Measurements from ENCODE around the gene NEIL1.

NEIL1 gene

DNA sequence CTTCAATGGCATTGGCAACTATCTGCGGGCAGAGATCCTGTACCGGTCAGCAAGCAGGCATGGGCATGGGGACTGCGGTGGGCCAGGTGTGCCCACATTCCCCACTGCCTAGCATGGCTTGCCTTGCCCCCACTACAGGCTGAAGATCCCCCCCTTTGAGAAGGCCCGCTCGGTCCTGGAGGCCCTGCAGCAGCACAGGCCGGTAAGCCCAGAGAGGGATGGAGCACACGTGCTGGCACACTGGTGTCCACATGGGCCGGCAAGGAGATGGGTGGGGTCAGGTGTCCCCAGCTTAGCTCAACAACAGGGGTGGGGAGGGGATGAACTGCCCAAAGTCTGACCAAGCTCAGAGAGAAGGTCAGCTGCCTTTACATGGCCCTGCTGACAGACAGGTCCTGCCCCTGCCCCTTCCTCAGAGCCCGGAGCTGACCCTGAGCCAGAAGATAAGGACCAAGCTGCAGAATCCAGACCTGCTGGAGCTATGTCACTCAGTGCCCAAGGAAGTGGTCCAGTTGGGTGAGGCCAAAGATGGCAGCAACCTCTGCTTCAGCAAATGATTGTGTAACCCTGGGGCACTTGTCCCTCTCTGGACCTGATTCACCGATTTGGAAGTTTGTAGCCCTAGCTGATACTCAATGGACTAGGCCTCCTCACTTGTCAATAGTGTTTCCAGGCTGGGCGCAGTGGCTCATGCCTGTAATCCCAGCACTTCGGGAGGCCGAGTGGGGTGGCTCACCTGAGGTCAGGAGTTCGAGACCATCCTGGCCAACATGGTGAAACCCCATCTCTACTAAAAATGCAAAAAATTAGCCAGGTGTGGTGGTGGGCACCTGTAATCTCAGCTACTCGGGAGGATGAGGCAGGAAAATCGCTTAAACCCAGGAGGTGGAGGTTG lies 5.6 kb downstream of the NEIL1 start:
- TF ChIP-seq, protein P1, sequence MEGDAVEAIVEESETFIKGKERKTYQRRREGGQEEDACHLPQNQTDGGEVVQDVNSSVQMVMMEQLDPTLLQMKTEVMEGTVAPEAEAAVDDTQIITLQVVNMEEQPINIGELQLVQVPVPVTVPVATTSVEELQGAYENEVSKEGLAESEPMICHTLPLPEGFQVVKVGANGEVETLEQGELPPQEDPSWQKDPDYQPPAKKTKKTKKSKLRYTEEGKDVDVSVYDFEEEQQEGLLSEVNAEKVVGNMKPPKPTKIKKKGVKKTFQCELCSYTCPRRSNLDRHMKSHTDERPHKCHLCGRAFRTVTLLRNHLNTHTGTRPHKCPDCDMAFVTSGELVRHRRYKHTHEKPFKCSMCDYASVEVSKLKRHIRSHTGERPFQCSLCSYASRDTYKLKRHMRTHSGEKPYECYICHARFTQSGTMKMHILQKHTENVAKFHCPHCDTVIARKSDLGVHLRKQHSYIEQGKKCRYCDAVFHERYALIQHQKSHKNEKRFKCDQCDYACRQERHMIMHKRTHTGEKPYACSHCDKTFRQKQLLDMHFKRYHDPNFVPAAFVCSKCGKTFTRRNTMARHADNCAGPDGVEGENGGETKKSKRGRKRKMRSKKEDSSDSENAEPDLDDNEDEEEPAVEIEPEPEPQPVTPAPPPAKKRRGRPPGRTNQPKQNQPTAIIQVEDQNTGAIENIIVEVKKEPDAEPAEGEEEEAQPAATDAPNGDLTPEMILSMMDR (IDR thresholded peaks at IDR 0.05; ENCODE audit: insufficient read depth, low read length, missing control alignments) = no peak
- ChIA-PET CTCF (interaction anchor here (6.8 kb wide), 1 partner anchor 15 kb away, joined by 50 read pairs; the partner anchor contains the start of gene MAN2C1), POLR2A (no interaction called here)
- no peak for DNase-seq (ENCODE audit: low read depth, low spot score)
- no peak overlapping the region for H3K4me3 ChIP-seq (ENCODE audit: low read depth, low read length)

DNA sequence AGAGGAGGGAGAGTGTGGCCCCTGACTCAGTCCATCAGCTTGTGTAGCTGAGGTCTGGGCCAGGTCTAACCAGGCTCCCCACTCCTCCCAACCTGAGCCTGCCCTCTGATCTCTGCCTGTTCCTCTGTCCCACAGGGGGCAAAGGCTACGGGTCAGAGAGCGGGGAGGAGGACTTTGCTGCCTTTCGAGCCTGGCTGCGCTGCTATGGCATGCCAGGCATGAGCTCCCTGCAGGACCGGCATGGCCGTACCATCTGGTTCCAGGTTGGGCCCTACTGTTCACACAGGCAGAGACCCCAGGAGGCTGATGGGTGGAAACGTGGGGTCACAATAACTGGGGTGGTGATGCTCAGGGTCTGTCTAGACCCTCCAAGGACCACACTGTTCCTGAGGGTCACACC lies 6.8 kb downstream of the NEIL1 start:
- POLR2A ChIA-PET = no interaction called here
- DNase-seq (ENCODE audit: low read depth, low spot score) = no peak
- no peak overlapping the region for H3K4me3 ChIP-seq (ENCODE audit: low read depth, low read length)
- CTCF ChIA-PET = interaction anchor here (6.8 kb wide), 1 partner anchor 14 kb away, joined by 50 read pairs; the partner anchor contains the start of gene MAN2C1
- TF ChIP-seq, protein P1 (IDR thresholded peaks at IDR 0.05; ENCODE audit: insufficient read depth, low read length, missing control alignments) = no peak

DNA sequence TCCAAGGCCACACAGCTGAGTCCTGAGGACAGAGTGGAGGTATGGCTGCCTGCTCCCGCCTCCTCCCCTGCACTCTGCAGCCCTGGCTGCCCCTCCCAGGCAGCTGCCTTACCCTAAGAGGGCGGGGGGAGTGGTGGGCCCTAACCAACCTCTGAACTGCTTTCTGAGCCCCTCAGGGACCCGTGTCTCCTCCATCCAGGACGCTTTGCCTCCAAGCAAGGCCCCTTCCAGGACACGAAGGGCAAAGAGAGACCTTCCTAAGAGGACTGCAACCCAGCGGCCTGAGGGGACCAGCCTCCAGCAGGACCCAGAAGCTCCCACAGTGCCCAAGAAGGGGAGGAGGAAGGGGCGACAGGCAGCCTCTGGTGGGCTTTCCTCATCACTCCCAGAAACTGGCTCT lies 7.6 kb downstream of the NEIL1 start:
- DNase-seq (ENCODE audit: low read depth, low spot score) = no peak
- TF ChIP-seq, protein P1 (IDR thresholded peaks at IDR 0.05; ENCODE audit: insufficient read depth, low read length, missing control alignments) = no peak
- POLR2A ChIA-PET = interaction anchor here (0.6 to 1.8 kb wide), 2 partner anchors 13 to 154 kb away, joined by 3 to 7 read pairs; partner anchors contain the start of gene MAN2C1
- H3K4me3 ChIP-seq (ENCODE audit: low read depth, low read length) = no peak overlapping the region
- CTCF ChIA-PET = interaction anchor here (6.8 kb wide), 1 partner anchor 13 kb away, joined by 50 read pairs; the partner anchor contains the start of gene MAN2C1

DNA sequence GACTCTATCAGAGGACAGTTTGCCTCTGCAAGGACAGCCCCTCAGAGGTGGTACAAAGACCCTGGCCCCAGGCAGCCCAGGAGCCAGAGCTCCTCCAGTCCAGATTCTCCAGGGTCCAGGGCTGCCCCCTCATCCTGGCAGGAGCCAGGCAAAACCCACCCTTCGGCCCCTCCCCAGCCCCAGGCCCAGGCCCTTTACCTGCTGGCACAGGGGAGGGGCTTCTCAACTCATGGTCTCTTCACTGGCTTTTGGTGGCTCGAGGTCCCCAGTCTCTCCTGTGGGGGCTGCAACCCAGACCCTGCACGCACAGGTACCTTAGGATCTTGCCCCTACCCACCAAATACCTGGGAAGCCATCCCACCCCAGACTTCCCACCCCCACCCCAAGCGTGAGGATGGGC lies 8.5 kb downstream of the NEIL1 start:
- ChIA-PET POLR2A (interaction anchor here (1.8 kb wide), 1 partner anchor 12 kb away, joined by 7 read pairs; the partner anchor contains the start of gene MAN2C1), CTCF (interaction anchor here (6.8 kb wide), 1 partner anchor 12 kb away, joined by 50 read pairs; the partner anchor contains the start of gene MAN2C1)
- no peak for DNase-seq (ENCODE audit: low read depth, low spot score)
- H3K4me3 ChIP-seq (ENCODE audit: low read depth, low read length) = no peak overlapping the region
- TF ChIP-seq, protein P1 (IDR thresholded peaks at IDR 0.05; ENCODE audit: insufficient read depth, low read length, missing control alignments) = no peak

DNA sequence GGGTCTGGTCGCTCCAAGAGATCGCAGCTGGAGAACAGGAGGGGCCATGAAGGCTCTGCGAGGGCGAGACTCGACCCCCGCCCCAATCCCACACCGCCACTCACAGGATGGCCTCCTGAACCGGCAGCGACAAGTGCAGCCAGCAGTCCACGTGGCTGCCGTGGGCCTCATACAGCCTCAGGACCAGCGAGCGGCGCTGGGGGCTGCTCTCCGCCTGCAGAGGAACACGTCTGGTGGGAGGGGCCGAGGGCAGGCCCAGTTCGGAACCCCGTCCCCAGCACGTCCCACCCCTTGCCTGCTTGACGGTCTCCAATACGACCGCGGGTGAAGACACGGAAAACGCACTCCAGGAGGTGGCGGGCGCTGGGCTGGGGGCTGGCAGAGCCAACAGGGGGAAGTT lies 9.2 kb downstream of the NEIL1 start:
- no peak overlapping the region for H3K4me3 ChIP-seq (ENCODE audit: low read depth, low read length)
- ChIA-PET CTCF (interaction anchor here (6.8 kb wide), 1 partner anchor 11 kb away, joined by 50 read pairs; the partner anchor contains the start of gene MAN2C1), POLR2A (interaction anchor here (1.8 kb wide), 1 partner anchor 12 kb away, joined by 7 read pairs; the partner anchor contains the start of gene MAN2C1)
- DNase-seq (ENCODE audit: low read depth, low spot score) = no peak
- TF ChIP-seq, protein P1 (IDR thresholded peaks at IDR 0.05; ENCODE audit: insufficient read depth, low read length, missing control alignments) = no peak

DNA sequence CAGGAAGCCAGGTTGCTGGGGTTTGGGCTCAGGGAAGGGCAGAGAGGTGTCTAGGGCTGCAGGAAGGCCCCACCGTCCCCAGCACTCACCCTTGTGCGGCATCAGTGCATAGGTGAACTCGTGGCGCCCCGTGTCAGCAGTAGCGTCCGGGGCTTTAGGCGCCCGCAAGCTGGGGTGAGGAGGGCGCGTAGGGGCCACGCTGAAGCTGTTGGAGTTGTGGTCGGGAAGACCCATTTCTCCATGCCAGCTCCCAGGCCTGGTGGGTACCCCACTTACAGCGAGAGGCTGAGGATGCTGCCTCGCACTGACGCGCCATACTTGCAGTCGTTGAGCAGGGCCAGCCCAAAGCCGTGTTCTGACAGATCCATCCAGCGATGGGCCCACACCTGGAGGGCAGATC lies 9.7 kb downstream of the NEIL1 start:
- CTCF ChIA-PET = interaction anchor here (1.4 to 6.8 kb wide), 2 partner anchors 11 to 327 kb away, joined by 4 to 50 read pairs; partner anchors contain the start of gene MAN2C1
- H3K4me3 ChIP-seq (ENCODE audit: low read depth, low read length) = no peak overlapping the region
- TF ChIP-seq, protein P1 (IDR thresholded peaks at IDR 0.05; ENCODE audit: insufficient read depth, low read length, missing control alignments) = no peak
- no peak for DNase-seq (ENCODE audit: low read depth, low spot score)
- POLR2A ChIA-PET = no interaction called here

All from AG04449 (cell line).